CD4-positive, alpha-beta T cell treated with Interleukin-21 for 1 hour (primary cell): ENCODE data around the gene HOXA2.

Experiments used
- DNase-seq: peaks from one replicate; pipeline ENCODE4 v3.0.0-alpha.2; 2020

The HOXA2 gene

DNA sequence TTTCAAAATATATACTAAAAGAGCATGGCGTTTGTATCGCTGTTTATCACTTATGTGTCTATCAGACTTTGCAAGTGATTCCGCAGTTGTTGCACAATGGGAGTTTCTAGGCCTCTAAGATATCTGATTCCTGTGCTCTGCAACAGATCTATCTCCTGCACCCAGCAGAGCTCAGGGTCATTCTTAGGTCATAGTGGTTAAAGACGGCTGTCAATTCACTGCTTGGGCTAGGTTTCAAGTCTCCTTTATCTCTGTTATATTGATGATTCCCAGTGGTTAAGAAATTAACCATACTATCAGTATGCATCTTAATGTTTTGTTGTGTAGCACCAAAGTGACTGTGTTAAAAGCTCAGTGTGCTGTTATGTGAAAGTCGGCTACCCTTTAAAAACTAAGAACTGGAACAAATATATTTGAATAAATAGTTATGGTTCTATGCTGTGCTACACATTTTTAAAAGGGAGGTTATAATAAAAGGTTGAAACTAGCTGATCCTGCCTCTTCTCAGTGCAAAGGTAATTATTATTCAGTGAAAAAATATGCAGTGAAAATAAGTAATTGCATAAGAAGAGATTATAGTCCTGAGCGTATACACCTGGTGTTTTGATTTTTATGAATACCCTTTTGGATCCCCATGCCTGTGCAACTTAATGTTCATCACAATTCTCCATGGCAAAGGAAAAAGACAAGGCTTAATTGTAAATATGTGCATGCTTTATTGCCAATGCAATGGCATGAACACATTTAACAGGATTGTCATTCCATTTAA, 30.7 kb downstream of the HOXA2 start:
- no peak for DNase-seq

DNA sequence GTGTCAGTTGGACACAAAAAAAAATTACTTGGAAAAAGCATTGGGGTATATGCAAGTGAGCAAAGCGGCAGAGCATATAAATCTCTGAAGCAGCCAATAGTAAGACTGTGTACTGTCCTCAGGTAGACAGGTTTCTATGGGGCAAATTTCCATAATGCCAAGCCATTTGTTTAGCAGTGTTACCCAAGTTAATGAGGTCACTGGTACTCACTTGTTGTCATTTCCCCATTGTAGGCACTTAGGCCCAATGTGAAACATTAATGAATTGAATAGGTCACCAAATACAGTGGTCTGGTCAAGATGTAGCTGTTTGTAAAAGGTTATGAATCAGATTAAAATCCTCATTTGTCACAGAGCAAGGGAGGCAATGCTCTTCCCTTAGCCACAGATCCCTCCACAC, 34.2 kb downstream of the HOXA2 start:
- no peak for DNase-seq

DNA sequence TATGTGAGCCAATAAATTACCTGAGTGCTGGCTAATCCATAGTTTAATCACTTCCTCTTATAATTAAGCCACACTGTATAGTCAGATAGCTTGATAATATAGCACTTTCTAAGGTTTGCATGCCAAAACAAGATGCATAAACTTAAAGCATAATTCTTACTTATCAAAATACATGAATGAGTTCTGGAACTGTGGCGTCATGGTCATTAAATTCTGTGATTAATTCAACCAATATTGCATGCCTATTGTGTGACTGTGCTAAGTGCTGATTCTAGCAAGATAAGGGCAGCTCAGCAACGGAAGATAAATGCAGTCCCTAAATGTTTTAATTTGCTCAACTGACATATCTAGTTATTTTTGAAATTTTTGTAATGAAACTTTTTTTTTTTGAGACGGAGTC, 36.3 kb downstream of the HOXA2 start:
- DNase-seq, result no peak

- no peak for DNase-seq
These were observed 36.8 kb downstream of the HOXA2 start for GRCh38 chr7:27065709-27066108.

DNA sequence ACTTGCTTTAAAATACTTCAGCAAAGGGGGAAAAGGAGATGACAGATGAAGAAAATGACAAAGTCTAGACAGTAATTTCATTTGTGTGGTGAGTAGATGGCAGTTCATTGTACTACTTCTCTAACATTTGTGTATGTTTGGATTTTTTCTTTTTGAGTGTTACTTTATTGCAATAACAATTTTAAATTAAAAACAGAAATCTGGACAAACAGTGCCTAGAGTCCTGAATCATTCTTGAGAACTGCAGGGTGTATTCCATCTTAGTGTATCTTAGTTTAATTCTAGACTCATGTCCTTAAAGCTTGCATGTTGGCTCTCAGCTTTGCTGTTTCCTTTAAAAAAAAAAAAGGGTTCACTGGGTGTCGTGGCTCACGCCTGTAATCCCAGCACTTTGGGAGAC, 37.8 kb downstream of the HOXA2 start:
- no peak for DNase-seq

DNA sequence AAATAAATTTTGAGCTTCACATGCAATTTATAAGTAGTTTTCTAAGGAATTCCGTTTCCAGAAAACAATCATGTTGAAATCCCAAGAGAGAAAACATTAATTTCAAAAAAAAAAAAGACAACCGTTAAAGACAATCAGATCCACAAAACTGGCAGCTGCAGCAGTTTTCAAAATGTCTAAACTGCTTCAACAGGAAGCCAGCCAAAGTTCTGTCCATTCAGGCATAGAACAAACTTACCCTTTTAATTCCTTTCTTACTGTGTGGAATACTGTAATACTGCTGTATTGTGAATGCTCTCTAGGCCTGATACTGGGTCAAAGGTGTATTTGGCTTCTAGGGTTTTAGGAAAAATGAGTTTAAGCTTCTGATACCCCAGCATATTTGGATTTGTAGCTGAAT, 38.3 kb downstream of the HOXA2 start:
- DNase-seq, result no peak

DNA sequence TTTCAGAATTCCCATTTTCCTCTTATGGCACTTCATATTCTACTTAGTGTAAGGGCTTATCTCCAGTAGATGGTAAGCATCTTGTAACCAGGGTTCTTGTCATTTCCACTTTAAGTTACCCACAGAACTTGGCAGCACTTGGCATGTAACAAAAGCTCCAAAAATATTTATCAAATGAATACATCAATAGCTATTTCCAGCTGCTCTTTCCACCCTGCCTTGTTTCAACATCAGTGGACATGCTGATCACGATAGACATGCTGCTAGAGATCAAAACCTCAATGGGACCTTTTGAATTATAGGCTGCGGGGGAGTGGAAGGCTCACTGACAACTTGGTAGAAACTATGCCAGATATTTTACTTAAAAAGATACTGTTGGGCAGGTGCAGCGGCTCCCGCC, 39.5 kb downstream of the HOXA2 start:
- no peak for DNase-seq

- no peak for DNase-seq
These were observed 49.3 kb downstream of the HOXA2 start for GRCh38 chr7:27053153-27053552.

GRCh38 chr7:27051451-27051850, 51.0 kb downstream of the HOXA2 start:
- no peak for DNase-seq
